ENCODE results near the gene RPL22.

The RPL22 gene

GRCh38 chr1:6177681-6178380 lies 21.6 kb downstream of the RPL22 start:
- DNase-seq (ENCODE audit: low read depth, low spot score) = no peak
- no peak overlapping the region for H3K27ac ChIP-seq

- H3K27ac ChIP-seq = no peak overlapping the region
- no peak for DNase-seq (ENCODE audit: low read depth, low spot score)
Measured at GRCh38 chr1:6176779-6177178, 22.6 kb downstream of the RPL22 start.

DNA sequence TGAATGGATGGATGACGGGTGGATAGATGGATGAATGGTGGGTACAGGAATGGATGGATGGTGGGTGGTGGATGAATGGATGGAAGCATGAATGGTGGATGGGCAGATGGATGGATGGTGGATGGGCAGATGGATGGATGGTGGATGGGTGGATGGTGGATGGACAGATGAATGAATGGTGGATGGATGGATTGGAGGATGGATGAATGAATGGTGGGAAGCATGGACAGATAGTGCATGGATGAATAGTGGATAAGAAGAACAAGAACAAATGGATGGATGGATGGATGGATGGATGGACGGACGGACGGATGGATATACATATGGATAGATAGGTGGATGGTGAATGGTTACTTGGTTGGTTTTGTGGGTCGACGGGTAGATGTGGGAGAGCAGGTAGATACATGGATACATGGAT lies 24.0 kb downstream of the RPL22 start:
- no peak for DNase-seq (ENCODE audit: low read depth, low spot score)
- no peak overlapping the region for H3K27ac ChIP-seq

- no peak for DNase-seq (ENCODE audit: low read depth, low spot score)
- H3K27ac ChIP-seq = no peak overlapping the region
Measured at GRCh38 chr1:6174621-6175410, 24.6 kb downstream of the RPL22 start.

GRCh38 chr1:6172549-6172948 lies 26.8 kb downstream of the RPL22 start:
- H3K27ac ChIP-seq = no peak overlapping the region
- DNase-seq (ENCODE audit: low read depth, low spot score) = no peak

GRCh38 chr1:6171548-6172124 lies 27.8 kb downstream of the RPL22 start:
- no peak overlapping the region for H3K27ac ChIP-seq
- DNase-seq (ENCODE audit: low read depth, low spot score) = no peak

DNA sequence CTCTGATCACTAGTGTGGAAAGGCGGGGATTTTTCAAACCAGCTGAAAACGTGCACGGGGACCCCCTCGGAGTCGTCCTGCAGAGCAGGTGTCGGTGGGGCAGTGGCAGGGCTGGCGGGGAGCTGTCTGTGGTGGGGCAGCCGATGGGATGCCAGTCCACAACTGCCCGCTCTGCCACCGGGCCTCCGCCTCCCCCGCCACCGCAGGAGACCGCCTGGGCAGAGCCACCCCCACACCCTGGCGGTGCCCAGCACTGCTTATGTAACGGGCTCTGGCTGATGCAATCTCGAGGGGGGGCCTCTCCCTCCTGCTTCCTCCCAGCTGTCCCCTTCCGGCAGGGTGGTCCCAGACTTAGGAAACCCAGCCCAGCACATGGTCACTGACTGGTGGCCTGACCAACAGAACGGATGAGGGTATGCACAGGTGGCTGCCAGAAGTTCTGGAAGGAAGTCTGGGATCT lies 28.6 kb downstream of the RPL22 start:
- no peak overlapping the region for H3K27ac ChIP-seq
- no peak for DNase-seq (ENCODE audit: low read depth, low spot score)

DNA sequence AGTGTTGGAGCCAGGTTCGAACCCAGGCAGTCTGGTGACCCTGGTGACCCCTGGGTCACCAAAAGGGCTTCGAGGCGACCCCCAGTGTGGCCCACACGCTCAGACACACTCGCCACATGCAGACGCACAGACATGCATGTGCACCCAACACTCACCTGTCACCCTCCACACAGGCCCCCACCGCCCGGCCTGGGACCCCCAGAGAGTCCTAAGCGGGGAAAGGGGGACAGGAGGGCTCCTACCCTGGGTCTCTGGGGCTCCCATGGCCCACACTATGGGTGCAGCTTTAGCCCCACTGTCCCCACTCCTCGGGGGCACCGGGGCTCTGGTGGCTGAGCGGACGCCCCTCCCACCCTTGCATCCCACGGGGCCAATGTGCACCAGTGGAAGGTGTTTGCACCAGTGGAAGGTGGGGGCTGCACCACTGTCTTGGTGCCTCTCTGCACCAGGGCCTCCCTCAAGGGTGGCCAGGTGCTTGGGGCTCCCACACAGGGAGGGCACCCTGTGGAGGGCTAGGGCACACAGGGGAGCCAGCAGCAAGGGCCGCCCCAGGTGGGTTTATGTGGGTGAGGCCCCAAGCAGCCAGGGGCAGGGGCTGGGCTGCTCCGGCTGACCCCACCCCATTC lies 29.2 kb downstream of the RPL22 start:
- no peak for DNase-seq (ENCODE audit: low read depth, low spot score)
- no peak overlapping the region for H3K27ac ChIP-seq

GRCh38 chr1:6168947-6169586 lies 30.3 kb downstream of the RPL22 start:
- no peak overlapping the region for H3K27ac ChIP-seq
- DNase-seq (ENCODE audit: low read depth, low spot score) = no peak

DNA sequence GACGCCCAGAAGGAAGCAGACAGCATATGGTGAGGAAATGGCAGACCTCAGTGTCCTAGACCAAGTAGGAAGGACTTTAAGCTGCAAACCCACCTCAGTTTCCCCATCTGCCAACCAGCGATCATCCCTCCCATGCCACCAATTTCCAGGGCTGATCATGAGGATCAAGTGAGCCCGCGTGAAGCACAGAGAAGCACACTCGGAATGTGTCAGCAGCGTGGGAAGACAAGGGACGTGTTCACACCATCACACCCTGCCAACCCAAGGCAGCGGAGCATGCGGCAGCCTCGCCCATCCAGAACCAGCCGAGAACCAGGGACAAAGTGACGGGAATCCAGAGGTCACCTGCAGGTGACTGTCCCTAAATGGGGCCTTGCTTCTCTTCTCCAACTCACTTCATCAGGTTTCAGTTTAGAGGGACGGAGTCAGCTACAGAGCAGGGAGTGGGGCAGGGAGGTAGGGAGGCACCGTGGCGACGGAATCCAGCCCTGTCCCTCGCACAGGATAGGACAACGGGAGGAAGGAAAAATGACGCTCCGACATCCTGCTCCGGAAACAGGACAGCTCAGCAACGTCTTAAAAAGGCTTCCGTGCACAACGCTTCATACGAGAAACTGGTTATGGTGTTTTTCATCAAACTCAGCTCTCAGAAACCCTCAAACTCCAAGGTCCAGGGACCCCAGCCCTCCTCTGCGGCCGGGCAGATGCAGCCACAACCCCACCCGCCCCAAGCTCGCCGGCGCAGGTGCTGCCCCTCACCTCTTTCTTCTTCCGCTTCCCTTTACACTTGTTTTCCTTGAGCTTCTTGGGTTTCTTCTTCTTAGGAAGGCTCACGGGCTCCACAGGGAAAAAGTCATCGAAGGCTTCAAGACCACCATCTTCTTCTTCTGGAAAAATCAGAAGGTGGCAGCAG lies 31.7 kb downstream of the RPL22 start:
- no peak overlapping the region for H3K27ac ChIP-seq
- DNase-seq (ENCODE audit: low read depth, low spot score) = no peak

- no peak overlapping the region for H3K27ac ChIP-seq
- no peak for DNase-seq (ENCODE audit: low read depth, low spot score)
Measured at GRCh38 chr1:6166655-6167390, 32.6 kb downstream of the RPL22 start.

DNA sequence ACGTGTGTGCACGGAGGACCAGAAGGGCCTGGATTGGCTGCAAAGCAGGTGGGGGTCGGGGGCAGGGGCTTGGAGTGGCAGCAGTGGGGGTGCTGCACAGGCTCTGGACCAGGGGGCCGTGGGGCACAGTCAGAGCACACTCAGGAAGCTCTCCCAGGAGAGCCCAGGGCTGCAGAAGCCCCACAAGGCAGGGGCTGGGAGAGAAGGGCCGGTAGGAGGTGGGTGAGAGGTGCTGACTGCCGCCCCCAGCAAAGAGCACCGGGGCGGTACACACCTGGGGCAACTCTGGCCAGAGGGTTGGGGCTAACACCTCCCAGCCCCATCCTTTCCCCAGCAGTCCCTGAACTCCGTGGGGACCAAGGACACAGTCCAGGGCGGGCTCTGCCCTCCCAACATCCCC lies 33.2 kb downstream of the RPL22 start:
- DNase-seq (ENCODE audit: low read depth, low spot score) = no peak
- no peak overlapping the region for H3K27ac ChIP-seq

- no peak for DNase-seq (ENCODE audit: low read depth, low spot score)
- no peak overlapping the region for H3K27ac ChIP-seq
Measured at GRCh38 chr1:6165441-6165985, 33.9 kb downstream of the RPL22 start.

DNA sequence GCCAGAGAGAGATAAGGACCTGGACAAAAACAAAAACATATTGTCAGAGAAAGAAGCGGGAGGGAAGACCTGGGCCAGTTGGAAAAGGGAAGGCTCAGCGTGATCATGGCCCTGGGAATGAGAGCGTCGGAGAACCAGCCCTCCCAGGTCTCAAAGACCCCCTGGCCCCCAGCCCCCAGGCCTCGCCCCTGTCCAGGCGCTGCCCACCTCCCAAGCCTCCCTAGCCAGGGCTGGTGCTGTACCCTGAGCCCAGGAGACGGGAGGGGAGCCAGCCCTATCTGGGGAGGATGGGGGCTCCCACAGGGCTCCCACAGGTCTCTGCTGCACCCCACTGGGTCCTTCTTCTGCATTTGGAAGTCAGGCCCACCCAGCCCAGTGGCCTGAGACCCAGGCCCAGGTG lies 34.4 kb downstream of the RPL22 start:
- H3K27ac ChIP-seq = no peak overlapping the region
- DNase-seq (ENCODE audit: low read depth, low spot score) = no peak

- no peak overlapping the region for H3K27ac ChIP-seq
- no peak for DNase-seq (ENCODE audit: low read depth, low spot score)
Measured at GRCh38 chr1:6163973-6164617, 35.3 kb downstream of the RPL22 start.

- DNase-seq (ENCODE audit: low read depth, low spot score) = no peak
- H3K27ac ChIP-seq = no peak overlapping the region
Measured at GRCh38 chr1:6163191-6163972, 36.0 kb downstream of the RPL22 start.

- DNase-seq (ENCODE audit: low read depth, low spot score) = no peak
- H3K27ac ChIP-seq = no peak overlapping the region
Measured at GRCh38 chr1:6162773-6163172, 36.6 kb downstream of the RPL22 start.

Data from epithelial cell of prostate (primary cell).